ENCODE data around the gene RRAGD.

RRAGD gene

GRCh38 chr6:89413006-89413400, 930 bp upstream of the RRAGD start:
- TF ChIP-seq CTCF (IDR thresholded peaks at IDR 0.05; ENCODE audit: insufficient read depth, missing control alignments) = no peak
- no peak for DNase-seq (ENCODE audit: insufficient read length, low spot score)
- no peak for FAIRE-seq

- no peak for TF ChIP-seq CTCF (IDR thresholded peaks at IDR 0.05; ENCODE audit: insufficient read depth, missing control alignments)
- DNase-seq (ENCODE audit: insufficient read length, low spot score) (no peak), FAIRE-seq (no peak)
Measured at GRCh38 chr6:89411145-89412070, 665 bp downstream of the RRAGD start.

GRCh38 chr6:89410788-89411144, 1.3 kb downstream of the RRAGD start:
- DNase-seq (ENCODE audit: insufficient read length, low spot score) = no peak
- peak; percentile 58 for FAIRE-seq
- TF ChIP-seq CTCF (IDR thresholded peaks at IDR 0.05; ENCODE audit: insufficient read depth, missing control alignments) = no peak

GRCh38 chr6:89410231-89410761, 1.8 kb downstream of the RRAGD start:
- no peak for FAIRE-seq
- TF ChIP-seq CTCF (IDR thresholded peaks at IDR 0.05; ENCODE audit: insufficient read depth, missing control alignments) = no peak

GRCh38 chr6:89409461-89410035, 2.5 kb downstream of the RRAGD start:
- TF ChIP-seq CTCF (IDR thresholded peaks at IDR 0.05; ENCODE audit: insufficient read depth, missing control alignments) = no peak
- FAIRE-seq = no peak
- no peak for DNase-seq (ENCODE audit: insufficient read length, low spot score)

More at GRCh38 chr6:89410231-89410761, 1.8 kb downstream of the RRAGD start:
- no peak for DNase-seq (ENCODE audit: insufficient read length, low spot score)

GRCh38 chr6:89406141-89406540, 5.9 kb downstream of the RRAGD start:
- DNase-seq (ENCODE audit: insufficient read length, low spot score) = no peak
- FAIRE-seq = no peak

More at GRCh38 chr6:89406141-89406540, 5.9 kb downstream of the RRAGD start:
- TF ChIP-seq CTCF (IDR thresholded peaks at IDR 0.05; ENCODE audit: insufficient read depth, missing control alignments) = no peak
